ENCODE results near the gene NKX2-4. TPM values are rescaled to one million over a fixed set of nuclear protein-coding genes. Genes with fewer than 3 reads are reported as not detected.

NKX2-4 gene
- total RNA-seq, 1 experiment from 2014 or later, result not detected

DNA sequence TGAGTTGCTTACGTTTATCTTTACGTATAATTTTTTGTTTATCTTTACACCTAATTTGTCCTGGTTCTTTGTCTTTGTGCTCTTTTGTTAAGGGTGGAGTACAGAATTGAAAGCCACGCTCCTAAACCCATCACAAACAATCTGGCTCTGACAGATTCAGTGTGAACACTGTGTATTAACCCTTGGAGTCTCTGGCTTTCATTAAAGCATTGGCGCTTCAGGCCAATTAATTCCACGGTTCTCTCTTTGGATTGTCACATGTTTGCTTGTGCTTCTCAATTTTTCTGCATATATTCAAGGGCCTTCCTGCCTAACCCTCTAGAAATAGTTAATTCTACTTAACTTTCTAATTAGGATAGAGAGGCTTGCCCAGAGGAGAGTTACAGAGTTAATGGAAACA lies 38.6 kb downstream of the NKX2-4 start:
- Mint-ChIP-seq H3K27ac (ENCODE audit: unreplicated experiment) (no peak overlapping the region), H3K9me3 (ENCODE audit: low read depth, unreplicated experiment) (no peaks in the 10 kb centered on the region), H3K4me1 (ENCODE audit: low read depth, unreplicated experiment) (no peaks in the 10 kb centered on the region), H3K27me3 (ENCODE audit: unreplicated experiment) (no peaks in the 10 kb centered on the region), H3K4me3 (ENCODE audit: low read depth, unreplicated experiment) (no peak overlapping the region), H3K36me3 (ENCODE audit: insufficient read depth, unreplicated experiment) (peaks cover 6% of the 10 kb centered on the region)
- TF ChIP-seq, protein P1, sequence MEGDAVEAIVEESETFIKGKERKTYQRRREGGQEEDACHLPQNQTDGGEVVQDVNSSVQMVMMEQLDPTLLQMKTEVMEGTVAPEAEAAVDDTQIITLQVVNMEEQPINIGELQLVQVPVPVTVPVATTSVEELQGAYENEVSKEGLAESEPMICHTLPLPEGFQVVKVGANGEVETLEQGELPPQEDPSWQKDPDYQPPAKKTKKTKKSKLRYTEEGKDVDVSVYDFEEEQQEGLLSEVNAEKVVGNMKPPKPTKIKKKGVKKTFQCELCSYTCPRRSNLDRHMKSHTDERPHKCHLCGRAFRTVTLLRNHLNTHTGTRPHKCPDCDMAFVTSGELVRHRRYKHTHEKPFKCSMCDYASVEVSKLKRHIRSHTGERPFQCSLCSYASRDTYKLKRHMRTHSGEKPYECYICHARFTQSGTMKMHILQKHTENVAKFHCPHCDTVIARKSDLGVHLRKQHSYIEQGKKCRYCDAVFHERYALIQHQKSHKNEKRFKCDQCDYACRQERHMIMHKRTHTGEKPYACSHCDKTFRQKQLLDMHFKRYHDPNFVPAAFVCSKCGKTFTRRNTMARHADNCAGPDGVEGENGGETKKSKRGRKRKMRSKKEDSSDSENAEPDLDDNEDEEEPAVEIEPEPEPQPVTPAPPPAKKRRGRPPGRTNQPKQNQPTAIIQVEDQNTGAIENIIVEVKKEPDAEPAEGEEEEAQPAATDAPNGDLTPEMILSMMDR (IDR thresholded peaks at IDR 0.05; ENCODE audit: unreplicated experiment), result no peak
- intact Hi-C loops (cut with micrococcal nuclease; ENCODE audit: unreplicated experiment), result no loop called here
- no peak for DNase-seq
- CTCF ChIA-PET, result no interaction called here
- no TSS peak for BruUV-seq (replicated peaks)

GRCh38 chr20:21357844-21358243 lies 39.5 kb downstream of the NKX2-4 start:
- no peaks in the 10 kb centered on the region for H3K27me3 Mint-ChIP-seq (ENCODE audit: unreplicated experiment)

DNA sequence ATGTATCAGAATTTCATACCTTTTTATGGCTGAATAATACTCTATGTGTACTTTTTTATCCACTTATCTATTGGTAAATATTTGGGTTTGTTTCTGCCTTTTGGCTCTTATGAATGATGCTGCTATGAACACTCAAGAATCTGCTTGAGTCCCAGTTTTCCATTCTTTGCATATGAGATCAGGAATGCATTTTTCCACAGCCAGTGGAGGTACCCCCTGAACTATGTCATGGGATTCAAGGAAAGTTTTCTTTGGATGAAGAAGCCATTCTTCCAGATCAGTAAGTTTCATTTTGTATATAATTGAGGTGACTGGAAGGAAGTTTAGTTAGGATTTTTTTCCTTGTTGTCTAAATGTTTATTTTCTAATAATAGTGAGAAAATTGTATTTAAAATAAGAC lies 40.9 kb downstream of the NKX2-4 start:
- DNase-seq, result no peak
- Mint-ChIP-seq H3K9me3 (ENCODE audit: low read depth, unreplicated experiment) (no peaks in the 10 kb centered on the region), H3K27me3 (ENCODE audit: unreplicated experiment) (no peaks in the 10 kb centered on the region), H3K27ac (ENCODE audit: unreplicated experiment) (no peak overlapping the region), H3K4me1 (ENCODE audit: low read depth, unreplicated experiment) (no peaks in the 10 kb centered on the region), H3K4me3 (ENCODE audit: low read depth, unreplicated experiment) (no peak overlapping the region), H3K36me3 (ENCODE audit: insufficient read depth, unreplicated experiment) (no peaks in the 10 kb centered on the region)
- BruUV-seq (replicated peaks), result no TSS peak
- TF ChIP-seq, protein P1 (IDR thresholded peaks at IDR 0.05; ENCODE audit: unreplicated experiment), result no peak
- CTCF ChIA-PET, result no interaction called here
- intact Hi-C loops (cut with micrococcal nuclease; ENCODE audit: unreplicated experiment), result no loop called here

More at GRCh38 chr20:21357844-21358243, 39.5 kb downstream of the NKX2-4 start:
- no TSS peak for BruUV-seq (replicated peaks)
- Mint-ChIP-seq H3K4me1 (ENCODE audit: low read depth, unreplicated experiment) (no peaks in the 10 kb centered on the region), H3K4me3 (ENCODE audit: low read depth, unreplicated experiment) (no peak overlapping the region), H3K9me3 (ENCODE audit: low read depth, unreplicated experiment) (no peaks in the 10 kb centered on the region), H3K36me3 (ENCODE audit: insufficient read depth, unreplicated experiment) (peaks cover 3% of the 10 kb centered on the region), H3K27ac (ENCODE audit: unreplicated experiment) (no peak overlapping the region)
- no peak for DNase-seq
- CTCF ChIA-PET, result no interaction called here
- TF ChIP-seq, protein P1 (IDR thresholded peaks at IDR 0.05; ENCODE audit: unreplicated experiment), result no peak
- intact Hi-C loops (cut with micrococcal nuclease; ENCODE audit: unreplicated experiment), result no loop called here

DNA sequence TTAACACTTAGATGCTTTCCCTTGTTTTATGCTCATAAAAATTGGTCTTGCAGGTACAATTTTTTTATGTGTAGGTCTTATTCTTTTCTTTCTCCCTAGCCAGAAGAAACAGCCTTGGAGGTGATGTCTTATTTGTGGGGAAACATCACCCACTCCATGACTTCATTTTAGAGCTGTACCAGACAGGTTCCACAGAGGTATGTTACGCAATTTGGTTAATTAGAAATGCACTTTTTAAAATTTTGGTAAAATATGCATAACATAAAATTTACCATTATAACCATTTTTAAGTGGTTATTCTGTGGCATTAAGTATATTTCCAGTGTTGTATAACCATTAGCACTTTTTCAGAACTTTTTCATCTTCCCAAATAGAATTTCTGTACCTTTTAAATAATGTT lies 41.3 kb downstream of the NKX2-4 start:
- DNase-seq, result no peak
- TF ChIP-seq, protein P1 (IDR thresholded peaks at IDR 0.05; ENCODE audit: unreplicated experiment), result no peak
- intact Hi-C loops (cut with micrococcal nuclease; ENCODE audit: unreplicated experiment), result no loop called here
- H3K9me3 Mint-ChIP-seq (ENCODE audit: low read depth, unreplicated experiment), result no peaks in the 10 kb centered on the region
- H3K4me1 Mint-ChIP-seq (ENCODE audit: low read depth, unreplicated experiment), result no peaks in the 10 kb centered on the region
- no peaks in the 10 kb centered on the region for H3K27me3 Mint-ChIP-seq (ENCODE audit: unreplicated experiment)
- CTCF ChIA-PET, result no interaction called here
- BruUV-seq (replicated peaks), result no TSS peak
- H3K36me3 Mint-ChIP-seq (ENCODE audit: insufficient read depth, unreplicated experiment), result no peaks in the 10 kb centered on the region
- H3K27ac Mint-ChIP-seq (ENCODE audit: unreplicated experiment), result no peak overlapping the region
- no peak overlapping the region for H3K4me3 Mint-ChIP-seq (ENCODE audit: low read depth, unreplicated experiment)
